ENCODE results near the gene GHR.
"Not testable (repeated sequence)": the region's sequence is repeated elsewhere in the genome, so short reads cannot be mapped to it uniquely, and the experiment has no call there.

The GHR gene

GRCh38 chr5:42718591-42718990, 295.4 kb downstream of the GHR start:
- DNase-seq (ENCODE audit: low spot score) = no peak

GRCh38 chr5:42719034-42719433, 295.8 kb downstream of the GHR start:
- DNase-seq (ENCODE audit: low spot score) = no peak

GRCh38 chr5:42720251-42720650, 297.0 kb downstream of the GHR start:
- DNase-seq (ENCODE audit: low spot score) = no peak

GRCh38 chr5:42721484-42721883, 298.2 kb downstream of the GHR start:
- no peak for DNase-seq (ENCODE audit: low spot score)

GRCh38 chr5:42734531-42735058, 311.4 kb downstream of the GHR start:
- DNase-seq (ENCODE audit: low spot score) = not testable (repeated sequence)

GRCh38 chr5:42740920-42741319, 317.7 kb downstream of the GHR start:
- no peak for DNase-seq (ENCODE audit: low spot score)

GRCh38 chr5:42745426-42745825, 322.2 kb downstream of the GHR start:
- DNase-seq (ENCODE audit: low spot score) = no peak

GRCh38 chr5:42745856-42746255, 322.6 kb downstream of the GHR start:
- no peak for DNase-seq (ENCODE audit: low spot score)

GRCh38 chr5:42749020-42749419, 325.8 kb downstream of the GHR start:
- DNase-seq (ENCODE audit: low spot score) = no peak

- DNase-seq (ENCODE audit: low spot score) = no peak
Observed at GRCh38 chr5:42750507-42750906, 327.3 kb downstream of the GHR start.

- DNase-seq (ENCODE audit: low spot score) = no peak
Observed at GRCh38 chr5:42751044-42751443, 327.8 kb downstream of the GHR start.

GRCh38 chr5:42753099-42753498, 329.9 kb downstream of the GHR start:
- no peak for DNase-seq (ENCODE audit: low spot score)

GRCh38 chr5:42756606-42757601, 333.7 kb downstream of the GHR start, which contains the start of gene CCDC152:
Gene CCDC152 (plus strand): TSS chr5:42756818. CDS start chr5:42759122, 2,304 bp downstream.
- DNase-seq (ENCODE audit: low spot score) = no peak

- no peak for DNase-seq (ENCODE audit: low spot score)
Observed at GRCh38 chr5:42759456-42759855, 336.2 kb downstream of the GHR start.

- DNase-seq (ENCODE audit: low spot score) = no peak
Observed at GRCh38 chr5:42760426-42760825, 337.2 kb downstream of the GHR start.

GRCh38 chr5:42761791-42762190, 338.6 kb downstream of the GHR start:
- DNase-seq (ENCODE audit: low spot score) = no peak

GRCh38 chr5:42767491-42768105, 344.4 kb downstream of the GHR start:
- peak; percentile 12 for DNase-seq (ENCODE audit: low spot score)

GRCh38 chr5:42768106-42768504, 344.9 kb downstream of the GHR start:
- DNase-seq (ENCODE audit: low spot score) = no peak

GRCh38 chr5:42770003-42770402, 346.8 kb downstream of the GHR start:
- DNase-seq (ENCODE audit: low spot score) = no peak
